Measurements from ENCODE around the gene PIEZO1.
"Not testable (repeated sequence)": the region's sequence is repeated elsewhere in the genome, so short reads cannot be mapped to it uniquely, and the experiment has no call there.

PIEZO1 gene

DNA sequence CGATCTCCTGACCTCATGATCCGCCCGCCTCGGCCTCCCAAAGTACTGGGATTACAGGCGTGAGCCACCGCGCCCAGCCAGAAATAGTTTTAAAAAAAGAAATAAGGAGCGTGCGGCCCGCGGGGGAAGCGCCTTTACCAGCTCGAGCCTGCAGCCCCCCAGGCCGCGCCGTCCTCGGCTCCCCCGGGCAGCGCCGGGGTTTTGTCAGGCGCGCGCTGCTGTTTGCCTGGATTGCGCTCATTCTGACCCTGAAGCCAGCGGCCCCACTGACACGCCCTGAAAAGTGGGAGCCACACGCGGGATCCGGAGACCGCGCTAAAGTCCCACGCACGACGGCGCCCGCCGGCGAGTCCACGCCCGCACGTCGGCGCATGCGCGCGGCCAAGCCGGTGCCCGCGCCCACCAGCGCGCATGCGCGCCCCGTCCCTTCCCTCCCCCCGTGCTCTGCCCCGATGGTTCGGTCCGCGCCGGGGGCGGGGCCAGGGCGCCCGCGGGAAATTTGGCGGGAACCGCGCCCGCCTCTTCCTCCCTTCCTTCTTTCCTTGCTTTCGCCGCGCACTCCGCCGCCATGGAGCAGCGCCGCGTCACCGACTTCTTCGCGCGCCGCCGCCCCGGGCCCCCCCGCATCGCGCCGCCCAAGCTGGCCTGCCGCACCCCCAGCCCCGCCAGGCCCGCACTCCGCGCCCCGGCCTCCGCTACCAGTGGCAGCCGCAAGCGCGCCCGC, 18.4 kb upstream of the PIEZO1 start, which contains the start of gene CDT1:
CDT1 (plus strand) TSS at position 526 of the 724 bp plus-strand sequence; CDS start at position 569, 43 bp downstream.
- DNase-seq: peak; percentile 79

DNA sequence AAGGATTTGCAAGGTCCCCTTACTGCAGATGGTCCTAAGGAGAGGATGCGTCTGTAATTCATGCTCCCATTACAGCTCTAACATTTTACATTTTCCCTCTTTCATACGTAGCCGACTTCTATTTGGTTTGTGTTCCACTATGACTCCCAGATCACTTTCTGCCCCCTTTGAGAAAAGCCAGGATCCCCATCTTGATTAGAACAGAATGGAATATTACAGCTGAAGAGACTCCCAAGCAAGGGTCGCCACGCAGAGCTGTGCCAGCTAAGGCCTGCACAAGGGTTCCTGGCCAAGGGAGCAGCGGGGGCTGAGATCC, 15.2 kb upstream of the PIEZO1 start:
- no peak for DNase-seq

DNA sequence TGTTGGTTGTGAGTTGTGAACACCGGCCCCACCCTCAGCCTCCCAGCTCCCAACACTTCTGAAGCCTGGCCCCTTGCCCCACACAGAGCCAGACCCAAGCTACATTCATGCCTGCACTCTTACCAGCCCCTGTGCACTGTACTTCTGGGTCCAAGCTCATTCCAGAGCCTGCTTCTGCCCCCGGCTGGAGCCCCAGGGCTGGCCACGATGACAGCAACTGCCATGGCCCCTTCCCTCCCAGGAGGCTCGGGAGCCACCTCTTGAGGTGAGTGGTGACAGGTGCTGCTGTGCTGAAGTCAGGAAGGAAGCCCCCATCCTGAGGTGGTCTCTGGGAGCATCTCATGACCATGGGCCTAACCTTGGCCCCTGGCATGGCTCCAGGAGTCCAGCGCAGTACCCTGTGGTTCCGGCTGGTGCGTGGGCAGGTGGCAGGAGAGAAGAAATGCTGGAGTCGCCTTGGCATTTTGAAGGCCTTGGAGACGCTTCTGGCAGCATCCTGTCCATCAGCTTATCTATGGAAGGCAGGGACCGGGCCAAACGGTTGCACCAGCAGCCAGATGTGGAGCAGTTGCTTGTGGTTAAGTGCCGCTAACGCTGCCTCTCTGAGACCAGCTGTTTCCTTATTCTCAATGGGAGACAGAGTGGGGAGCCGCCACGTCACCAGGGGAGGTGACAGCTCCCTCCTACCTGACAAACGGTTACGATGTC, 14.7 kb upstream of the PIEZO1 start:
- no peak for DNase-seq

DNA sequence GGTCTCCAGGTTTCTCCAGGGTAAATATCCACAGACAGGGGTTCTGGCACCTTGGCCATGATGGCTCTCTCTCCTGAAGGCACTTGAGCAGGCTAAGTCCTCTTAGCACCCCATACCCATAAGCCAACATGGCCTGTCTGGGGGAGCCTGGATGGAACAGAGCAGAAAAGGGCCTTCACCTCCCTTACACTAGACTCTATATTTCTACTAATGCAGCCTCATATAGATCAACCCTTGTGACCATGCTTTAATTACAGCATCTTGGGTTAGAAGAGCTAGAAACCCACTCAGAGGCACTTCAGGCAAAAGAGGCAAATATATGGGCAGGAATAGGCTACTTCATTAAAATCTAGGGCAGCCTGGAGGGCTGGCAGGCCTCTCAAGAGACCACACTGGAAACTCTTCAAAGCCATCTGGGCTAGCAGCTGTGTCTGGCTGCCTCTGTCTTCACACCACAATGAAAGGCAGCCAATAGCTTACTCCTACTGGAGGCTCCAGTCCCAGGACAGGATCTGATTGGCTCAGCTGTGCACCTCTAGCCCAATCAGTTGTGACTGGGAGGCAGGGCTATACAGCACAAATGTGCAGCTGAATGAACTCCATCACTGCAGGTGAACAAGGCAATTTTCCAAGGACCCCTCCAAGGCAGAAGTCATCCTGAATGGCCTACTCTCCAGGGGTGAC, 13.9 kb upstream of the PIEZO1 start:
- DNase-seq: no peak

DNA sequence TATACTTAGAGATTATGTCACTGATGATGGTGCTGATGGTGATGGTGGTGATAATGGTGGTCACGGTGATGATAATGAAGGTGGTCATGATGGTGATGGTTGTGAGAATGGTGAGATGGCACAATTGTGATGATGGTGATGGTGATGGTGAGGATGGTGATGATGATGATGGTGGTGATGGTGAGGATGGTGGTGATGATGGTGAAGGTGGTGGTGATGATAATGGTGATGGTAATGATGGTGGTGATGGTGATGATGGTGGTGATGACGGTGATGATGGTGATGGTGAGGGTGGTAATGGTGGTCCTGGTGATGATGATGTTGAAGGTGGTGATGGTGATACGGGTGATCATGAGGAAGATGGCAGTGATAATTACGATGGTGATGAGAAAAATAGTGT, 13.1 kb upstream of the PIEZO1 start:
- DNase-seq: no peak

DNA sequence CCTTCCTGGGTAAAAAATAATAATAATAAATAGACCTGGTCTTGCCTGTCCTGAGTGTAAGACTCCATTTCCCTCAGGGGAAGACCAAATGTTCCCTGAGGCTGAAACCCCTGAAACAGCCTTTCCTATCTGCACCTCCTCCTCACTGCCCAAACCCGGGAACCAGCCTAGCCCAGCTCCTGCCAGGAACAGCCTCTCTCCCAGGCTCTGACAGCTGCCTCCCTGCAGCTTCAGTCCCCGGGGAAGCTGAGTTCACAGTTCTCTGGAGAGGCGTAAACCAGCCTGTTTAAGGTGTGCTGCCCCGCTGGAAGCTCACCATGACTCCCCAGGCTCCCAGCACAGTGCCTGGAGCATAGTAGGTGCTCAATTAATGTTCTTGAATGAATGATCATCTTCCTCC, 11.3 kb upstream of the PIEZO1 start:
- no peak for DNase-seq

DNA sequence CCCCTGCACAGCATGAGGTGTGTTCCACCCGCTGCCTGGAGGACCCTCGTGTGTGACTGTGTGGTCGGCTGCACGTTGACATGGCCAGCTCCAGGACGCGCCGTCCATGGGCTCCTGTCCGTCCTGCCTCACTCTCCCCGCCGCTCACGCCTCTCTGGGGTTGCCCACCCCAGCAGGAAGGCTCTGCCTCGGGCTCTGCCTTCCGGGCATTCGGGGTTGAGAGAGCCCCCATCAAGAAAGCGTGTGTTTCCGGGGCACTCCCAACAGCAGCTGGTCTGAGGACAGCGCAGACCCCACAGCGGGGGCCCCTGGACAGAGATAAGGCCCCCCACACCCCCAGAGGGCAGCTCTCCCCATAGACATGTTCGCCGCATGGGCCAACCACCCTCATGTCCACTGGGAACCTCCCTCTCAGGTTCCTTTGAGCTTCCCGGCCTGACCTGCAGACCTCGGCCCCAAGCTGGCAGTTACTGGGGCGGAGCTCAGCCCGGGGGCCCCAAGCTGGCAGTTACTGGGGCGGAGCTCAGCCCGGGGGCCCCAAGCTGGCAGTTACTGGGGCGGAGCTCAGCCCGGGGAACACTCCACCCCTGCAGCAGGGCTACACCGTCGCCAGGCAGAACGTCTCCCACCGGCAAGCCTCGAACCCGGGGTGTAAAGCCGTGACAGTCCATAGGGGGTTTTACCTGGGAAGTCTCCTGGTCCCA, 8.4 kb upstream of the PIEZO1 start:
- no peak for DNase-seq

DNA sequence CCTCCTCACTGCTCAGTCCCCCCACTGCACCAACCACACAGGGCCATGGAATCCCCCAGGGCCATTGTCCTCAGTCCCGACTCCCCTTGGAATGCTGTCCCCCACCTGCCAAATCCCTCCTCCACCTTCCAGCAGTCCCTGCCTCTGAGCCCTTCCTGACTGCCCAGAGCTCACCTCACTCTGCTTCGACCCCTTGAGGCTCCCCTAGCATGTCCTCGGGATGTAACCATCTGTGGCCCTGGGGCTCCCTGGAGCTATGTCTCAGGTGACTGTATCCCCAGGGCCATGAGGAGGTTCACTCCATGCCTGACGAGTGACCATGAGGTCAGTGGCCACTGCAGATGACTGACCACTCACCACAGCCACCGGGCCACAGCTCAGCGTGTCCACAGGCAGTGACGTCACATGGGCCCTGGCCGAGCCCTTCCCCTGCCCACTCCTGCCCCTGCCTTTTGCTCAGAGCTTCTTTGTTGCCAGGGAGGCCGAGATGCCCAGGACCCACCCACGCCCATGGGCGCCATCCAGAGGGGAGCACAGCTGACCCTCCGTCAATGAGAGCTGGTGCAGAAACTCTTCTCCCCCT, 7.7 kb upstream of the PIEZO1 start:
- no peak for DNase-seq

DNA sequence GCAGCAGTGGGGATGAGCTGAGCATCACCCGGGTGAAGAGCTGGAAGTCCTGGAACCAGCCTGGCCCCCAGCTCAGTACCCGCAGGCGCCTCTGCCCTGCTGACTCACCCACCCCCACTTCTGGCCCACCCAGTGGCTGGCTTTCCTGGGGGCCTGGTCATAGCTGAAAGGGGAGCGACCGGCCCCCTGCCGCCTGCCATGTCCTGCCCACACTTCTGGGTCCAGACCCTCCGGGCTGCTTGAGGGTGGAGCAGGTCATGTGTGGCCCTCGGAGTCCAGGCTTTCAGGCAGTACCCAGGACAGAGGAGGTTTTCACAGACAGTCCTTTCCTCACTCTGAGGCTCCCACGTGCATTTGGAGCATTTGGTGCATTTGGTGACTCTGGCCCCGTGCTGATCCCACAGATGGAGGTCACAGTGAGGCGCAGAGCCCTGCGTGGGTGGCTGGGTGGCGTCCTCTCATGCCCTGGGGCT, 7.1 kb upstream of the PIEZO1 start:
- no peak for DNase-seq

DNA sequence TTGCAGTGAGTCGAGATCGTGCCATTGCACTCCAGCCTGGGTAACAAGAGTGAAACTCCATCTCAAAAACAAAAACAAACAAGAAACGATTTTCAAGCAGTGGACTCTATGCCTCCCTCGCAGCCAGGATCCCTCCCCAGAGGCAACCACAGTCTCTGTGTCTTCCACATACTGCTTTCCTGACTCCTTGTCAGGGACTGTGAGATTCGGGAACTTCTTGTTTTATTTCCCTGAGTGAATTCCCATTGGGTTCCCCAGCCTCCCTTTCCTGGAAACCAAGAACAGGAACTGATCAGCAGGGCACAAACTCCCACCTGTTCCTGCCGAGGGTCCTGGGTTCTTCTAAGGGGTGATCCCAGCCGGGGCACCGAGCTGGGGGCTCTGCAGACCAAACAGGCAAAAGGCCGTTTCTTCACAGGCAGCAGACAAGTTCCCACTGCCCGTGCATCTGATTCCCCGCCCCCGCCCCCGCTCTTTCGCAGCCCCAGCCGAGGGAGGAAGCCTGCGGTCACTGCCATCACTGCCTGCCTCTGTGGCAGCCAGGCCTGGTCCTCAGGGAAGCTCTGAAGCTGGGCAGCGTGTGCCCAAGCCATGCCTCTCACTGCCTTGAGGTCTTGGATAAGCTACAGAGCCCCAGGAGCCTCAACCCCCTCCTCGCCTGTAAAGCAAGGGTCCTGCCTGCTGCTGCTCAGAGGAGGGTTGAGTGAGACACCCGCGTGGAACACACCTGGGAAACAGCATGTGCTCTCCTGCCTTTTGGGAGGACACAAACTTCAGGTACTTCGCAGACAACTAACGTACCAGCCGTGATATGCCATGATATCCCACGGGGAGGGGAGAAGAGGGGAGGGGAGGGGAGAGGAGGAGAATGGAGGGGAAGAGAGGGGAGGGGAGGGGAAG, 5.5 kb upstream of the PIEZO1 start:
- no peak for DNase-seq

DNA sequence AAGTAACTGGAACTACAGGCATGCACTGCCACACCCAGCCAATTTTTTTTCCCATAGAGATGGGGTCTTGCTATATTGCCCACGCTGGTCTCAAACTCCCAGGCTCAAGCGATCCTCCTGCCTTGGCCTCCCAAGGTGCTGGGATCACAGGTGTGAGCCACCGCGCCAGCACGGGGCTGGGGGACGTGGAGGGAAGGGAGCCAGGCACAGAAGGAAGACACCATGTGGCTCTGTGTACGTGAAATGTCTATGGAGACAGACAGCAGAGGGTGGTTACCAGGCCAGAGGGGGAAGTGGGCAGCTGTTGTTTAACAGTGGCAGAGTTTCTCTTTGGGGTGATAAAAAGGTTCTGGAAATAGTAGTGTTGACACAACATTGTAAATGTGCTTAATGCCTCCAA, 4.6 kb upstream of the PIEZO1 start:
- DNase-seq: no peak

DNA sequence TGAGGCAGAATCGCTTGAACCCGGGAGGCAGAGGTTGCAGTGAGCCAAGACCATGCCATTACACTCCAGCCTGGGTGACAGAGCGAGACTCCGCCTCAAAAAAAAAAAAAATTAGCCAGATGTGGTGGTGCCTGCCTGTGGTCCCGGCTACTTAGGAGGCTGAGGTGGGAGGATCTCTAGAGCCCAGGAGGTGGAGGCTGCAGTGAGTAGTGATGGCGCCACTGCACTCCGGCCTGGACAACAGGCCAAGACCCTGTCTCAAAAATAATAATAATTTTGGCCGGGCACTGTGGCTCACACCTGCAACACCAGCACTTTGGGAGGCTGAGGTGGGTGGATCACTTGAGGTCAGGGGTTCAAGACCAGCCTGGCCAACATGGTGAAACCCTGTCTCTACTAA, 3.7 kb upstream of the PIEZO1 start:
- not testable (repeated sequence) for DNase-seq

DNA sequence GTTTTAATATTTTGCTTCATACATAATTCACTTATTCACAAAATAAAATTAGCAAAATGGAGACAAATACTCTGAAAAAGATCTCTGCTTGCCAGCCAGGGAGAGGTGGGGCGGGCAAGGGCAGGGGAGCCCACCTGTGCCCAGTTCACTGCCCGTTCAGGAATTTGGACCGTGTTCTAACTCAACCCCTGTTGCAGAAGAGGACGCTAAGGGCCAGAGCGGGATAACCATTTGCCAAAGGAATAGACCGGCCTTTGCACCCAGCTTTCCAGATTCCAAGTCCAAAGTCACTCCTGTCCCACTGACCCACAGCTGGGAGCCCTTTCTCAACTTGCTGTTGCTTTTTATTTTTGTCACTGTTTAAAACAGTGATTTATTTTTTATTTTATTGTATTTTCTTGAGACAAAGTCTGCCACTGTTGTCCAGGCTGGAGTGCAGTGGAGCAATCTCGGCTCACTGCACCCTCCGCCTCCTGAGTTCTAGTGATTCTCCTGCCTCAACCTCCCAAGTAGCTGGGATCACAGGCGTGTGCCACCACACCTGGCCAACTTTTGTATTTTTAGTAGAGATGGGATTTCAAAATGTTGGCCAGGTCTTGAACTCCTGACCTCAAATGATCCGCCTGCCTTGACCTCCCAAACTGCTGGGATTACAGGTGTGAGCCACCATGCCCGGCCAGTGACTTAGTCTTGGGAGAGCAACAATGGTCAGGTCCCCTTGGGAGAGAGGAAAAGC, 2.7 kb upstream of the PIEZO1 start:
- no peak for DNase-seq

DNA sequence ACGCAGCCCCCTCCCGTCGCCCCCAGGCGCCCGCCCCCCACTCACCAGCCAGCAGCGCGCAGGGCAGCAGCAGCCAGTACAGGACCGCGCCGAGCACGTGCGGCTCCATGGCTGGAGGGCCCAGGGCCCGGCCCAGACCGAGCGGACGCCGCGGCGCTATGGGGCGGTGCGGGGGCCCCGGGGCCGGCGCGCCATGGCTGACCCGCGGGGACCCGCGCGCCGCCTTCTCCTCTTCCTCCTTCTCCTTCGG, 239 bp downstream of the PIEZO1 start:
- DNase-seq: no peak

DNA sequence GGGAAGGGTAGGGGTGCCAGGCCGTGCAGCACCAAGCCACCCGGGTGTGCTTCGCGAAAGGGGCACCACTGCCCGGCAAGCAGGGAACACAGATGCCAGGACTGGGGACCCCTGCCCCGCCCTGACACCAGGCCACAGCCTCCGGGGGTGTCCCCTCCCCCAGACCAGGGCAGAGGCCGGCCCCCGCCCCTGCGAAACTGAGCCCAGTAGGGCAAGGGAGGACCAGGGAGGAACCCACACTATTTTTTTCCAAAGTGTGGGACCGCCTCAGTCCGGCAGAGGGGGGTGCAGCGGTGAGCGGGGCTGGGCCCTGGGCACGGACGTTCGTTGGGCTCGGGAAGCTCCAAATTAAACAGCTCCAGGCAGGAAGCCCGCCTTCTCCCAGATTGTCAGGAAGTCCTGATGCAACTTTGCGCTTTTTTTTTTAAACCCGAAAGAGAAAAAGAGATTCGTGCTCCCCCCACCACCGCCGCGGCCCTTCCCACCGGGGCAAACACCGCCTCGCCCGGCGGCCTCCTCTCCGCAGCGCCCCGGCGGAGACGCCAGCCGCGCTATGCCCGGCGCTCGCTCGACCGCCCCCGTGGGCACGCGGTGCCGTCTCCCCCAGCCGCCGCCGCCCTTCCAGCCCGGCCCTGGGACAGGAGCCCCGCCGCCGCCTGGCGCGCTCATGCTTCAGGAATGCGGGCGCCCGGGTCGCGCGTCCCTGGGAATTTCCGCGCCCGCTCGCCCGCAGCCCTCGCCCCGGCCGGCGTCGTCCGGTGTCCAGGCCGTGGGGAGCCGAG, 755 bp downstream of the PIEZO1 start:
- DNase-seq: peak; percentile 78

DNA sequence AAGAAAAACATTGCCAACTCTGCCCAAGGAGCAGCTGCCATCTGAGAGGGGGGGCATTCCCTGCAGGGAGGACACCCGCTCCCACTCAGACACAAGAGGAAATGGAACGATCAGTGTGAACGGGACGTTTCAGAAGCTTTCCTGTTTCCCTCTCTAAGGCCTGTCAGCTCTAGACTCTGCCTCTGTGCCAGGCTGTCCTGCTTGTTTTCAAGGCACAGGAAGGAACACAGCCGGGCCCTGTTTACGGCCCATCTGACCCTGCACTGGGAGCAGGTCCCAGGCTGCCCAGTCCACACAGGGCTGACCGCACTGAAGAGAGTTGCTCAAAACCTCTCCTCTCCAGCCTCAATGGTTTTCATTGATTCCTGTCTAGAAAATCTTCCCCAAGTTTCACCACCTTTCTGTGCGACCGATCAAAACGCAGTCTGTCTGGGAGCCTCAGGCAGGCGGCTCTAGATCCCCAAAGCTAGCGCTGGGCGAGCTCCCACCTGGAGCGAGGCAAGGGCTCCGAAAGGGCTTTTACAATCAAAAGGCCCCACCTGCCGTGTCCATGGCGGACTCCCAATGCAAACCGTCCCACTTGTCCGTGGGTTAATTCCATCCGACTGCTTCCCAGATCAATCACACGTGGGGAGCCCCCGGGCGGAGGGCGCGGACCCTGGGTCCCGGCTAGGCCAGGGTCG, 1.5 kb downstream of the PIEZO1 start:
- no peak for DNase-seq

DNA sequence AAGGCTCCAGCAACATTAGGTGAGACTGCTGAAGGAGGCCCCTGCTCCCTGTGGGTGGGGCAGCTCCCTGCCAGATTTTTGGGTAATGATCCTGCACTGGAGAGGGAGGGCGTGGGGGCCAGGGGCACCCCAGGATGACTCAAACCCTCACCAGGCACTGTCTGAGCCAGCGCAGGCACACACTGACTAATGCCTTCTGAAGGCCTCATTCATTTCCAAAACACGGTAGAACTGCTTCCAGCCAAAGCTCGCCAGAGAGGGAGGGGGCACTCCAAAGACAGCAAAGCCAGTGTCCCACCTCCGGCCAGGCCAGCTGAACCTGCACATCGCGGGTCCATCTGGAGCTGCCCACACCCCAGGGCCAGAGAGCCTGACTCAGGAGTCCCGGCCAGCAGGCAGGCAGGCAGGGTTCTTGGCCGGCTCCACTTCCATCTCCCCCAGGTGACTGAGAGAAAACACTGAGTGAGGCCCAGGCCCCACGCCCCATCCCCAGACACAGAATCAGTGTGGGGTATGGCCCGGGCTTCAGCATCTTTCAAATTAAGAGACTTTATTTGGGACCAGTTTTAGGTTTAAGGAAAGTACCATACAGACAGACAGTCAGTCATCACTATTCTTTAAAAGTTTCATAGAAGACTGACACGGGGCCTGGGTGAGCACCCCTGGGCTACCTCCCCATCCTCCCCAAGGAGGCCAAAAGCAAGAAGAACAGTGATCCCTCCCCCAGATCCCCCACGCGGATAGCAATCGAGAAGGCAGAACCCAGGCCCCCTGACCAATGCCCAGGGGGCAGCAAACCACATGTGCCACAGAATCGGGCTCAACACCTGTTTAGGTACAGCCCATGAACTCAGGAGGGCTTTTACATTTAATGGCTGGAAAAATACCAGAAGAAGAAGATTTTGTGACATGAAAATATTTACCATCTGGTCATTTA, 2.3 kb downstream of the PIEZO1 start:
- peak; percentile 50 for DNase-seq

DNA sequence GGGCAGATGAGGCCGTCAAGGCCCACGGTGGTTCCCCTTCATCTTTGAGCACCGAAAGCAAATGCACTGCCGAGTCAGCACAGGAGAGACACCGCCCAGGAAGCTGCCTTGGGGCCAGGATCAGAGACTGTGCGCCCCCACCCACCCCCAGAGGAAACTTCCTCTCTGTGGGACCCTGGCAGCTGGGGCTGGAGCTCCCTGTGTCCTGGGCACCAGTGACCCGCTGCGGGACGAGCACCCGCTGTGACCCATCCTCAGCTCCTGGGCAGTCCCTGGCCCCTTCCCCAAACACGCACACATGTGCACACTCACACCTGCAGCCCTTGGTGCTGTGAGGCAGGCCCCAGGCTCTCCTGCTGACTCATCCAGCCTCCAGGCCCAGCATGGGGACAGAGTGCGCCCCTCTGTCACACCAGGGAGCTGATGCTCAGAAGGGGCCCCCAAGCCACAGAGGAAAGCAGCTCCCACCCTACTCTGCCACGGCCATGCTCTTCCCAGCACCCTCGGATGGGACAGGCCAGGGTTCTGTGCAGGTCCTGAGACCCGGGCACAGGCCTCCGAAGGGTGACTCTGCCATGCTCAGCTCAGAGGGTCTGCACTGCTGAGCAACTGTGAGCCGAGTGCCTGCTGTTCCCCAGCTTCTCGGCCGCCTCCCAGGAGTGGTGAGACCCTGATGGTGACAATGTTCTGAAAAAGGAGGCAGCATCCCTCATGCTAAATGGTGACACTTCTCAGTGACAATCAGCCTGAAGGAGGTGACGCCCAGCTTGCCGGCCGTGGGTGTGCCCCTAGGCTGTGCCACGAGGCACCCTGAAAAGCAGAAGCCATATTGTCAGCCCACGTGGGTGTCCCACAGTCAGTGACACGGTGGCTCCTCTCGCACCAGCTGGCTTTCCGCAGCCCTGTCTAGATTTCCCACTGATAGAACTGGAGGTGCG, 3.6 kb downstream of the PIEZO1 start:
- no peak for DNase-seq

Data from fibroblast of upper back skin (primary cell).